ENCODE data around the gene TRAPPC5. TPM values are rescaled to one million over a fixed set of nuclear protein-coding genes. Genes with fewer than 3 reads are reported as not detected.

Gene TRAPPC5
- total and polyA plus RNA-seq, 8 donors, result 4.5 to 203 (median 18.8) TPM

DNA sequence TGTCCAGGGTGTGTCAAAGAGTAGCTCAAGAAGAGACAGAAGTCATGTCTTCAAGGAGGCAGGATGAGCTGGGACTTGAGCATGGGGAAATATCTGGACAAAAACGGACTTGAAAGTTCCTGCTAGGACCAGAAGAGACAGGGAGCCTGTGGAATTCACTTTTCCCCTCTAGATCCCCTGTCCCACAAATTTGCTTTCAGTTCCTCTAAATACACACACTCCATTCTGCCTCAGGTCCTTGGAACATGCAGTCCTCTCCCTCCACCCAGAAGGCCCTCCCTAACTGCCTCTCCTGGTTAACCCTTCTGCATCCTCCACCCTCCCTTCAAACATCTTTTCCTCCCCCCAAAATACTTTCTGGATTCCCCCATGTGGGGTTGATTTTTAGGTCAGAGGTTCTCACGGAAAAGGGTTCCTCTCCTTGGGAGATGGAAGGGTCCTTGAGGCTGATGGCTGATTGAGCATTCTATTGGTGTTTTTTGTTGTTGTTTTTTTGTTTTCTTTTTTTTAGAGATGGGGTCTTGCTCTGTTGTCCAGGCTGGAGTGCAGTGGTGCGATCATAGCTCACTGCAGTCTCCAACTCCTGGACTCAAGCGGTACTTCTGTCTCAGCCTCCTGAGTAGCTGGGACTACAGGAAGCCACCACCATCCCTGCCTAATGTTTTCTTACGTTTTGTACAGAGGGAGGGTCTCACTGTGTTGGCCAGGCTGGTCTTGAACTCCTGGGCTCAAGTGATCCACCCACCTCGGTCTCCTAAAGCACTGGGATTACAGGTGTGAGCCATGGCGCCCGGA, 18.7 kb upstream of the TRAPPC5 start:
- Histone ChIP-seq H3K4me1 (peaks cover 0 to 7% (median 0%) of the 10 kb centered on the region in 4 donors), H3K4me3 (no peak overlapping the region), H3K36me3 (no peaks in the 10 kb centered on the region), H3K27ac (no peak overlapping the region), H3K27me3 (peaks cover 0 to 45% (median 0%) of the 10 kb centered on the region in 3 donors), H3K9me3 (no peaks in the 10 kb centered on the region)
- intact Hi-C loops (cut with DNase I; ENCODE audit: low total_unique reads), result no loop called here
- TF ChIP-seq EP300 (IDR thresholded peaks at IDR 0.05), result no peak
- no peak for TF ChIP-seq POLR2A (IDR thresholded peaks at IDR 0.05)
- TF ChIP-seq, protein P1, sequence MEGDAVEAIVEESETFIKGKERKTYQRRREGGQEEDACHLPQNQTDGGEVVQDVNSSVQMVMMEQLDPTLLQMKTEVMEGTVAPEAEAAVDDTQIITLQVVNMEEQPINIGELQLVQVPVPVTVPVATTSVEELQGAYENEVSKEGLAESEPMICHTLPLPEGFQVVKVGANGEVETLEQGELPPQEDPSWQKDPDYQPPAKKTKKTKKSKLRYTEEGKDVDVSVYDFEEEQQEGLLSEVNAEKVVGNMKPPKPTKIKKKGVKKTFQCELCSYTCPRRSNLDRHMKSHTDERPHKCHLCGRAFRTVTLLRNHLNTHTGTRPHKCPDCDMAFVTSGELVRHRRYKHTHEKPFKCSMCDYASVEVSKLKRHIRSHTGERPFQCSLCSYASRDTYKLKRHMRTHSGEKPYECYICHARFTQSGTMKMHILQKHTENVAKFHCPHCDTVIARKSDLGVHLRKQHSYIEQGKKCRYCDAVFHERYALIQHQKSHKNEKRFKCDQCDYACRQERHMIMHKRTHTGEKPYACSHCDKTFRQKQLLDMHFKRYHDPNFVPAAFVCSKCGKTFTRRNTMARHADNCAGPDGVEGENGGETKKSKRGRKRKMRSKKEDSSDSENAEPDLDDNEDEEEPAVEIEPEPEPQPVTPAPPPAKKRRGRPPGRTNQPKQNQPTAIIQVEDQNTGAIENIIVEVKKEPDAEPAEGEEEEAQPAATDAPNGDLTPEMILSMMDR (IDR thresholded peaks at IDR 0.05), result no peak
- TF ChIP-seq POLR2AphosphoS5 (IDR thresholded peaks at IDR 0.05), result no peak
- no peak for DNase-seq
- WGBS, 5 donors, result 72 to 82% (median 75%) methylated on average over 8 of the region's 8 CpGs

DNA sequence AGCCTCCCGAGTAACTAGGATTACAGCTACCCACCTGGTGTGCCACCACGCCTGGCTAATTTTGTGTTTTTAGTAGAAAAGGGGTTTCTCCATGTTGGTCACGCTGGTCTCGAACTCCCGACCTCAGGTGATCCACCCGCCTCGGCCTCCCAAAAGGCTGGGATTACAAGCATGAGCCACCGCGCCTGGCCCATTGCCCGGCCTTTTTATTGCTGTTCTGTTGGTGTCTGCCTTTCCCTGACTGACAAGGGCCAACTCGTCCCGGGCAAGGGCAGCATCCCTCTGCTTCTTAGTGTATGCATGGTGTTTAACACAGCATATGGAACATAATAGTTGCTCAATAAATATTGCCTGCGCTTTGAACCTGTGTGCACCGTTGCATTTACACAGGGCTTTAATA, 18.0 kb upstream of the TRAPPC5 start:
- Histone ChIP-seq H3K4me3 (no peak overlapping the region), H3K27ac (no peak overlapping the region), H3K9me3 (no peaks in the 10 kb centered on the region), H3K36me3 (no peaks in the 10 kb centered on the region), H3K27me3 (peaks cover 0 to 45% (median 0%) of the 10 kb centered on the region in 3 donors), H3K4me1 (peaks cover 0 to 7% (median 0%) of the 10 kb centered on the region in 4 donors)
- WGBS, 5 donors, result 82 to 89% (median 84%) methylated on average over 14 of the region's 14 CpGs
- DNase-seq, result no peak
- intact Hi-C loops (cut with DNase I; ENCODE audit: low total_unique reads), result no loop called here
- TF ChIP-seq EP300 (IDR thresholded peaks at IDR 0.05) (no peak), POLR2A (IDR thresholded peaks at IDR 0.05) (no peak), POLR2AphosphoS5 (IDR thresholded peaks at IDR 0.05) (no peak)
- TF ChIP-seq, protein P1 (IDR thresholded peaks at IDR 0.05), result no peak

DNA sequence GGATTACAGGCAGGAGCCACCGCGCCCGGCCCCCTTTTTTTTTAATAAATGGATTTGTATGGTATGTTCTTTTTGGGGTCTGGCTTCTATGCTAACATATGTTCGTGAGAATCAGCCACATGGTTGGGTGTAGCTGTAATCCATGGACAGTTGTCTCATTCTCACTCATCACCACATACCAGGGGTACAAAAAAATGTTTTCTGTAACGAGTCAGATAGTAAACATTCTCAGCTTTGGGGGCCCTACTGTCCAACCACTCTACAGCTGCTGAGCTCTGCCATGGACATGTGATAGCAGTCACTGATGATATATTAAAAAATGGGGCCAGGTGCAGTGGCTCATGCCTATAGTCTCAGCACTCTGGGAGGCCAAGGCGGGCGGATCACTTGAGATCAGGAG, 16.9 kb upstream of the TRAPPC5 start:
- Histone ChIP-seq H3K9me3 (no peaks in the 10 kb centered on the region), H3K27me3 (peaks cover 0 to 44% (median 2%) of the 10 kb centered on the region in 3 donors), H3K4me3 (no peak overlapping the region), H3K4me1 (no peaks in the 10 kb centered on the region), H3K36me3 (no peaks in the 10 kb centered on the region), H3K27ac (no peak overlapping the region)
- TF ChIP-seq POLR2AphosphoS5 (IDR thresholded peaks at IDR 0.05), result no peak
- no peak for TF ChIP-seq POLR2A (IDR thresholded peaks at IDR 0.05)
- TF ChIP-seq EP300 (IDR thresholded peaks at IDR 0.05), result no peak
- TF ChIP-seq, protein P1 (IDR thresholded peaks at IDR 0.05), result no peak
- 76 to 78% (median 78%) methylated on average over 7 of the region's 7 CpGs for WGBS, 5 donors
- no peak for DNase-seq
- intact Hi-C loops (cut with DNase I; ENCODE audit: low total_unique reads), result no loop called here

DNA sequence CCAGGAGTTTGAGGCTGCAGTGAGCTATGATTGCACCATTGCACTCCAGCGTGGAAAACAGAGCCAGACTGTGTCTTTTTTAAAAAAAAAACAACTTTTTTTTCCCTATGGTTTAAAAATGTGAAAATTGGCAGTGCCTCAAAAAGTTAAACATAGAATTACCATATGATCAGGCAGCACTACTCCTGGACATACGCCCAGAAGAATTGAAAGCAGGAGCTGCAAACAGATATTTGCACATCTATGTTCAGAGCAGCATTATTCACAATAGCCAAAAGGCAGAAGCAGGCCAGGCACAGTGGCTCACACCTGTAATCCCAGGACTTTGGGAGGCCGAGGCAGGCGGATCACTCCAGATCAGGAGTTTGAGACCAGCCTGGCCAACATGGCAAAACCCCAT, 15.6 kb upstream of the TRAPPC5 start:
- intact Hi-C loops (cut with DNase I; ENCODE audit: low total_unique reads), result no loop called here
- 20 to 33% (median 22%) methylated on average over 4 of the region's 4 CpGs for WGBS, 5 donors

More for the DNA sequence above, 15.6 kb upstream of the TRAPPC5 start:
- Histone ChIP-seq H3K9me3 (no peaks in the 10 kb centered on the region), H3K36me3 (no peaks in the 10 kb centered on the region), H3K4me3 (no peak overlapping the region), H3K27me3 (peaks cover 0 to 52% (median 16%) of the 10 kb centered on the region in 3 donors), H3K4me1 (peaks cover 0 to 6% (median under 1%) of the 10 kb centered on the region in 4 donors), H3K27ac (no peak overlapping the region)
- DNase-seq, result peak in 1 of 2 donors; percentile 74
- TF ChIP-seq EP300 (IDR thresholded peaks at IDR 0.05) (no peak), POLR2A (IDR thresholded peaks at IDR 0.05) (no peak), POLR2AphosphoS5 (IDR thresholded peaks at IDR 0.05) (no peak)
- TF ChIP-seq, protein P1 (IDR thresholded peaks at IDR 0.05), result no peak

Measured in stomach (tissue), 9 donors.